Skeletal muscle satellite cell (primary cell): ENCODE results near the gene ARAP1.

Experiments used
- H3K27me3 ChIP-seq: 2 replicates; pipeline ENCODE4 v1.7.0; 2013; ENCODE audit warnings: low read length; ENCODE audit not compliant: control insufficient read depth, insufficient read depth
- H3K36me3 ChIP-seq: 2 replicates; pipeline ENCODE4 v1.7.0; 2013; ENCODE audit warnings: mild to moderate bottlenecking, control low read depth, low read length; ENCODE audit not compliant: insufficient read depth
- H3K4me1 ChIP-seq: 2 replicates; pipeline ENCODE4 v1.7.0; 2013; ENCODE audit warnings: low read length; ENCODE audit not compliant: control insufficient read depth, insufficient read depth
- H3K4me2 ChIP-seq: 2 replicates; pipeline ENCODE4 v1.7.0; 2013; ENCODE audit warnings: mild to moderate bottlenecking, low read length
- H3K4me3 ChIP-seq: 2 replicates; pipeline ENCODE4 v1.7.0; 2013; ENCODE audit warnings: low read length
- H3K9ac ChIP-seq: 2 replicates; pipeline ENCODE4 v1.7.0; 2013; ENCODE audit warnings: mild to moderate bottlenecking, low read depth, low read length, moderate library complexity
- H3K9me3 ChIP-seq: replicated peaks from 2 replicates; pipeline ENCODE4 v1.7.0; 2013; ENCODE audit warnings: mild to moderate bottlenecking, control low read depth, low read length

Gene ARAP1

DNA sequence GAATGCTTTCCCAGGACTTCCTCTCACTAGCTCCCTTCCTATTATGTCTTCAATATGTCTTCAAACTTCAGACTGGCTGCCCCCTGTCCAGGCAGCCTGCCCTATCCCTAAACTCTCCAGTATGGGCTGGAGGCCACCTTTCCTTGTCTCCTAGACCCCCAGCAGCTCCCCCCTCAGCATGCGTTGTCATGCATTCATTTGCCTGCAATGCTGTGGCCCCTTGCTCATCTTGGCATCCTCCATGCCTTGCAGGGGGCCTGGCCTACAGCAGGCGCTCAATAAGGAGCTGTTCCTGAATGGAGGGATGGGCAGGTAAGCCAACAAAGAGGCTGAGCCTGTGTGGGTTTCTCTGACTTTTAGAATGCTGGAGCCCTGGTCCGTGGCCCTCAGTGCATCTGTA lies 16.4 kb upstream of the ARAP1 start:
- Histone ChIP-seq H3K4me3 (no peak overlapping the region), H3K9me3 (no peaks in the 10 kb centered on the region), H3K4me1 (peaks cover 18% of the 10 kb centered on the region), H3K9ac (no peak overlapping the region), H3K4me2 (no peak overlapping the region), H3K36me3 (no peaks in the 10 kb centered on the region), H3K27me3 (no peaks in the 10 kb centered on the region)

DNA sequence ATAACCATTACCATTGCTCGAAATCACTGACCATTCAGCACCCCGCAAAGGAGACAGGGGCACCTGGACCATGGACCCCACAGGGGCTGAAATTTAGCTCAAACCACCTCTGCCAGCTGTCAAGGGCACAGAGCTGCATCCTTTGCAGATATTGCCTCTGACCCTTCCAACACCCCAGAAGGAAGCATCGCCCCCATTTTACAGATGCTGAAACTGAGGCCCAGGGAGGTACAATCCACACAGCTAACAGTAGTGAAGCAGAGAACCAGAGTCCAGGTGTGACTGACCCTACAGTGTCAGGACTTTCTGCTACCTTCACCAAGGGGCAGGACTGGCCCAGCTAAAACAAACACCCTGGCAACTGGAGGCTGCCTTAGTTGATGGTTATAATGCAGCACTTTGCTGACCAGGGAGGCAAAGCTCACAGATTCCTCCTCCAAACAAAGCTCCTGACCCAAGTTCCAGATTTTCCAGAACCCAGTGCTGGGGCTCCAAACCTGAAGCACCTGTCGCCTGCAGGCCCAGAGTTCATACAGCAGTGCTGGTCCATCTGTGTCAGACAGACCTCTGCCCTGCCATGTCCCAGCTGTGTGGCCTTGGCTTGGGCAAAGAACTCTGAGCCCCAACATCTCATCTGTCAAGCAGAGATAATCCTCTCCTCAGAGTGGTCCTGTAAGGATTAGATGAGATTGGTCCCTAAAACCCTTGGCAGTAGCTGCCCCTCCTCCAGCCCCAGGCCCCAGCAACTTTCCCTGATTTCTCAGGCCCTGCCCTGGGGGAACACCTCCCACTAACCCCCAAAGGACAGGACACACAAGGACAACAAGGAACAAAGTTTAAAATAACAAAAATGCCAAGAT lies 15.2 kb upstream of the ARAP1 start:
- Histone ChIP-seq H3K9ac (no peak overlapping the region), H3K27me3 (no peaks in the 10 kb centered on the region), H3K36me3 (no peaks in the 10 kb centered on the region), H3K4me3 (no peak overlapping the region), H3K4me2 (no peak overlapping the region), H3K4me1 (peaks cover 7% of the 10 kb centered on the region), H3K9me3 (no peaks in the 10 kb centered on the region)

DNA sequence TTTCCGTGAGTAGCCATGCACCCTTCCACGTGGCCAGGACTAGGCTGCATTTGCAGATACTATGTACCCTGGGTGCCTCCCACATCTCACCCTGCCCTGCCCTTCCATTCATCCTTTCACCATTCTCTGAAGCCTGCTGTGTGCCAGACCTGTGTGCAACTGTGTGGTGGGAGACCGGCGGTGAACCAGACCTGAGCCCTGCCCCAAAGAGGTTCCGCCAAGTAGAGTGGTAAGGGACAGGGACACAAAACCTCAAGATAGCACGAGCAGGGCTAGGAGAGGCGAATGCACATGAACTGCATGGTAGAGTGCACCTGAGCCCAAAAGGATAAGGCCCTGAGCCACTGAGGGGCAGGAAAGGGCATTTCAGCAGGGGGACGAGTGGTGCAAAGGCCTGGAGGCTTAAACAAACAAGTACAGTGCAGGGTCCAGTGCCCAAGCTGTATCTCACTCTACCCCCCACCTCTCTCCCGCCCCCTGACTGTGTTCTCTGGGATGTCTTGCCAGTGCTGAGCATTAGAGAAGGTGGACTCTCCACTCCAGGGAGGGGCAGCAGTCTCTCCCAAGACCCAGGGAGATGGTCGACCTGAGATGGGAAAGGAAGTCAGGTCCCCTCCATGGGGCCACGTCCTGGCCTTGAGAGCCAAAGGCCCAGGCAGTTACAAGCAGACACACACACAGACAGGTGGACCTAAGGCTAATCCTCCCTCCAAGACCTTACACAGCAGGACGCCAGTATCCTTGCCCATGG lies 14.1 kb upstream of the ARAP1 start:
- Histone ChIP-seq H3K4me2 (no peak overlapping the region), H3K27me3 (no peaks in the 10 kb centered on the region), H3K4me1 (peaks cover 3% of the 10 kb centered on the region), H3K9me3 (no peaks in the 10 kb centered on the region), H3K4me3 (no peak overlapping the region), H3K36me3 (no peaks in the 10 kb centered on the region), H3K9ac (no peak overlapping the region)

DNA sequence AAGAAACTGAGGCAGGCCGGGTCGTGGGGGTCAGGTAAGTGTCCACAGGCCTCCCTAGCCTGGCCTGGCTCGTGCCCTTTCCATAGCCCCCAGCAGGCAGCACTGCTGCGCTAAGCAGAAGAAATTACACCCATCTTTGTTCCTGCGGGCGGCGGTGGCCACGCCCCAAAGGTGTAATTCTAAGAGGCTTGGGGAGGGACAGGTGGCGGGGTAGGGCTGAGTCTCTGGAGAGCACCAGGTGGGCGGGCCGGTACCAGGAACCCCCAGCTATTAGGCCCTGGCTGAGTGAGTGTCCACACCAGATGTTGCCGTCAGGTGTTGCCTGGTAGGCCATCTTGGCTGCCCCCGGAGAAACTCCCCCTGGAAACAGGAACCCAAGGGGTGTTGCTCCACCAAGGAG lies 12.3 kb upstream of the ARAP1 start:
- H3K4me1 ChIP-seq = no peaks in the 10 kb centered on the region
- no peak overlapping the region for H3K4me2 ChIP-seq
- H3K36me3 ChIP-seq = no peaks in the 10 kb centered on the region
- H3K9me3 ChIP-seq = no peaks in the 10 kb centered on the region
- no peak overlapping the region for H3K4me3 ChIP-seq
- no peaks in the 10 kb centered on the region for H3K27me3 ChIP-seq
- H3K9ac ChIP-seq = no peak overlapping the region

GRCh38 chr11:72763823-72764222 lies 11.6 kb upstream of the ARAP1 start:
- H3K4me2 ChIP-seq = no peak overlapping the region
- no peaks in the 10 kb centered on the region for H3K9me3 ChIP-seq
- H3K4me3 ChIP-seq = no peak overlapping the region
- no peaks in the 10 kb centered on the region for H3K27me3 ChIP-seq
- no peaks in the 10 kb centered on the region for H3K36me3 ChIP-seq
- no peaks in the 10 kb centered on the region for H3K4me1 ChIP-seq
- H3K9ac ChIP-seq = no peak overlapping the region

GRCh38 chr11:72762641-72763304 lies 10.6 kb upstream of the ARAP1 start:
- no peaks in the 10 kb centered on the region for H3K36me3 ChIP-seq
- no peaks in the 10 kb centered on the region for H3K9me3 ChIP-seq
- H3K4me1 ChIP-seq = no peaks in the 10 kb centered on the region
- no peak overlapping the region for H3K9ac ChIP-seq
- H3K4me2 ChIP-seq = no peak overlapping the region
- no peaks in the 10 kb centered on the region for H3K27me3 ChIP-seq
- H3K4me3 ChIP-seq = no peak overlapping the region

GRCh38 chr11:72760539-72761405 lies 8.6 kb upstream of the ARAP1 start:
- no peaks in the 10 kb centered on the region for H3K36me3 ChIP-seq
- no peaks in the 10 kb centered on the region for H3K4me1 ChIP-seq
- no peak overlapping the region for H3K4me3 ChIP-seq
- H3K4me2 ChIP-seq = no peak overlapping the region
- H3K9ac ChIP-seq = no peak overlapping the region
- H3K9me3 ChIP-seq = no peaks in the 10 kb centered on the region
- H3K27me3 ChIP-seq = no peaks in the 10 kb centered on the region

DNA sequence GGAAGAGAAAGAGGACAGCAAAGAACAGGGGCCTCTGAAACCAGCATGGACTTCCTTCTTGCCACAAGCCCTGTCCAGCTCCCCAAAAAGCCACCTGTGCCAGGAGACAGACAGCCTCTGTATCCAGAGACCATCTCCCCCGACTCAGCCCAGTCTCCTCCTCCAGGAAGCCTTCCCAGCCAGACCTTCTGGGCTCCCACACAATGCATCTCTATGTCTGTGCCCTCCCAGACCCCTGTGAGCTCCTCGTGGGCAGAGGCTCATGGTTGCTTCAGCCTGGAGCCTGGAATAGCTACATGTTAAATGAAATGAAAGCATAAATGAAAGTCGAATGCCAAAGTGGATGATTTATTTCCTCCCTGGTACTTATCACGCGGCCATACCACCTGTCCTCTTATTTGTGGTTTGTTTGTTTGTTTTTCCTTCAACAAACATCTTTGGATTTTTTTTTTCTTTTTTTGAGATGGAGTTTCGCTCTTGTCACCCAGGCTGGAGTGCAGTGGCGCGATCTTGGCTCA lies 7.3 kb upstream of the ARAP1 start:
- no peaks in the 10 kb centered on the region for H3K27me3 ChIP-seq
- H3K4me3 ChIP-seq = no peak overlapping the region
- H3K9me3 ChIP-seq = no peaks in the 10 kb centered on the region
- H3K4me1 ChIP-seq = no peaks in the 10 kb centered on the region
- no peak overlapping the region for H3K9ac ChIP-seq
- H3K4me2 ChIP-seq = no peak overlapping the region
- H3K36me3 ChIP-seq = no peaks in the 10 kb centered on the region

- Histone ChIP-seq H3K36me3 (no peaks in the 10 kb centered on the region), H3K27me3 (no peaks in the 10 kb centered on the region), H3K9me3 (no peaks in the 10 kb centered on the region), H3K4me1 (no peaks in the 10 kb centered on the region), H3K4me2 (no peak overlapping the region), H3K4me3 (no peak overlapping the region), H3K9ac (no peak overlapping the region)
These were observed 6.6 kb upstream of the ARAP1 start for GRCh38 chr11:72758690-72759389.

DNA sequence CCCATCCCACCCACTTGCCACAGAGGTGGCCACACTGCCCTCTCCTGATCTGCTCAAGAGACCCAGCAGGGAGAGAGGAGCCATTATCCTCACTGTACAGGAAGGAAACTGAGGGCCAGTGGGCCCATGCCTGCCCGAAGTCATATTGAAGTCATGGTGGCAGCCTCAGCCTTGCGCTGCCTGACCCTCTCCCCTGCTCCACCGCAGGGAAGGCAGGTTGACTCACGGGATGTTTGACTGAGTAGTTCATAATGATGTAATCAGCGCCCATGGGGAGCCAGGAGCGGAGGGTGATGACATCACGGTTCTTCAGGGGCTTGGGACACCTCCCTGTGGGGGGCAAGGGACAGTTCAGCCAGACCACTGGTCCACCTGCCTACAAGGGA lies 6.1 kb upstream of the ARAP1 start:
- no peak overlapping the region for H3K9ac ChIP-seq
- H3K9me3 ChIP-seq = no peaks in the 10 kb centered on the region
- no peaks in the 10 kb centered on the region for H3K27me3 ChIP-seq
- no peak overlapping the region for H3K4me3 ChIP-seq
- no peaks in the 10 kb centered on the region for H3K4me1 ChIP-seq
- no peak overlapping the region for H3K4me2 ChIP-seq
- no peaks in the 10 kb centered on the region for H3K36me3 ChIP-seq
